Femur (tissue), 1 donor: ENCODE results near the gene CNTNAP2.
A peak's percentile ranks its signal among the peaks of the same experiment; 100 is the strongest.

Experiments
- DNase-seq: peaks from one replicate; pipeline ENCODE4 v3.0.0-alpha.2; 2017

CNTNAP2 gene

DNA sequence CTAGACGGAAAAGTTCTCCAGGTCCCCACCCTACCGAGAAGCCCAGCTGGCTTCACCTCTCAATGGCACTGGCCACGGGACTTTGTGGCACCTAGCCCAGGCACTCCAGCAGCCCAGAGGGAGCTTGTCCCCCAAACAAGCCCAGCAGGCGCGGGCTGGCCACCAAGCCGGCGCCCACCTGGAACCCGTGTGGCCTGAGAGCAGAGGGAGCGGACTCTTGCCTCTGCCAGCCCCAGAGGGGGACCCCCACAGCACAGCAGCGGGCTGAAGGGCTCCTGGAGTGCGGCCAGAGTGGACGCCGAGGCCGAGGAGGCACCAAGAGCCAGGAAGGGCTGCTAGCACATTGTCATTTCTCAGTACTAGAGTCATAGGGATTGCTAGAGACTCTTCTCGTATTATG lies 671.4 kb downstream of the CNTNAP2 start:
- DNase-seq, result no peak

GRCh38 chr7:146791344-146792285 lies 675.0 kb downstream of the CNTNAP2 start:
- DNase-seq, result no peak

- no peak for DNase-seq
Observed at GRCh38 chr7:146804620-146805019, 688.0 kb downstream of the CNTNAP2 start.

- DNase-seq, result no peak
Observed at GRCh38 chr7:146805082-146805481, 688.5 kb downstream of the CNTNAP2 start.

- DNase-seq, result no peak
Observed at GRCh38 chr7:146826329-146826728, 709.7 kb downstream of the CNTNAP2 start.

- no peak for DNase-seq
Observed at GRCh38 chr7:146830686-146831085, 714.1 kb downstream of the CNTNAP2 start.

DNA sequence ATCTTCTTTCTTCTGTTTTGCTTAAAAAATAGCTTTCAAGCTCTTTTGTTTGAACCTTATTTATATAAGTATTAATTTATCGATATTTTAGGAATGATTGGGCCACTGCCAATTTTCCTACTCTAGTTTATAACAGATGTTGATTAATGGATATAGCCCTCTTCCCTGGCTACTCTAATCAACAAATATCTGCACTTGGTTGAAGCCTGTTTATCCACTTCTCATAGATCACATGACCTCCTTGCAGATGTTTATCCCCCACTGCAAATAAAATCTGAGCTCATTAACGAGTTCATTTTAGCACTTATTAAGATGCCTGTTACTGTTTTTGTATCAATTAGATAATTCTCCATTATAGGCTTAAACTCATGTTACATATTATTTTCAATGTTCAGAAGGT lies 715.3 kb downstream of the CNTNAP2 start:
- DNase-seq, result no peak

- DNase-seq, result no peak
Observed at GRCh38 chr7:146844405-146844804, 727.8 kb downstream of the CNTNAP2 start.

GRCh38 chr7:146858690-146859089 lies 742.1 kb downstream of the CNTNAP2 start:
- DNase-seq, result no peak

GRCh38 chr7:146861701-146862100 lies 745.1 kb downstream of the CNTNAP2 start:
- DNase-seq, result no peak

GRCh38 chr7:146862415-146862814 lies 745.8 kb downstream of the CNTNAP2 start:
- no peak for DNase-seq

GRCh38 chr7:146864644-146865043 lies 748.0 kb downstream of the CNTNAP2 start:
- DNase-seq, result no peak

GRCh38 chr7:146865696-146866095 lies 749.1 kb downstream of the CNTNAP2 start:
- no peak for DNase-seq

- DNase-seq, result no peak
Observed at GRCh38 chr7:146874722-146875121, 758.1 kb downstream of the CNTNAP2 start.

DNA sequence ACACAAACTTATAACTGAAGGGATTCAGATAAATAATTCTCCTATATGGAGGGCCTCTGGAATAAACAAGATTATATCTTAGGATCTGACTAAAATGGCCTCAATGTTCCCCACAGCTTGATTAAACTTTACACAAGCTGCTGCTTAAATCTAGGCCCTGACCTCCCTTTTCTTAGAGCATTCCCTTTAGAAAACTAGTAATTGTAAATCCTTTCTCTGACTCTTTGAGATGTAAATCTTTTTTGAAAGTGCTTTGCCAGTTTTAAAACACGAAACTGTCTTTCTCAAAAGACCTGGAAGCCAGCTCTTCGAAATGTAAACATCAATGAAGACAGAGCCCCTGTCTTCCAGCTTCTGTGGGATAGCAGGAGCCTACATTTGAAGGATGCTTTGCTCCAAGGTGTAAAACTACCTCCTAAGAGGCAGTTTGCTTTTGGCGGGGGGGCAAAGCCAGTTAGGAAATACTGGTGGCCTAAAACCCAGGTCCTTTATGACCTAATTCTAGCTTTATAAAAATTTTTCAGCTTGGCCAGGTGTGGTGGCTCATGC lies 758.7 kb downstream of the CNTNAP2 start:
- no peak for DNase-seq

DNA sequence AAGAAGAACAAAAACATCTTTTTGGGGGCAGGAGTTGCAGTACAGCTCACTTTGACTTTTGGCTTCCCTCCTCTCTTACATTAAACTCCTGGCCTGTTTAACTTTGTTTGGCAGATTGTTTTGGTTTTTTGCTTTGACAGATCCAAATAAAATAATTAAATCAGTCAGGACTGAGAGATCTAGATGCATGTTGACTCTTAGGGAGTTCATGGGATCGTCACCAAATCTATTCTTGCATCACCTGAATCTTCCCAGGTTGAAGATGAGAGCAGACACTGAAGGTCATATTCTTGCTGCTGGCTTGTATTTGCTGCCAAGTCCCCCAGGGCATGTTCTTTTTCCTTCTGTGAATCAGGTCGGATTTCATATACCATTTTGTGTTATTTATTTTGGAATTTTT lies 759.4 kb downstream of the CNTNAP2 start:
- peak; percentile 24 for DNase-seq

DNA sequence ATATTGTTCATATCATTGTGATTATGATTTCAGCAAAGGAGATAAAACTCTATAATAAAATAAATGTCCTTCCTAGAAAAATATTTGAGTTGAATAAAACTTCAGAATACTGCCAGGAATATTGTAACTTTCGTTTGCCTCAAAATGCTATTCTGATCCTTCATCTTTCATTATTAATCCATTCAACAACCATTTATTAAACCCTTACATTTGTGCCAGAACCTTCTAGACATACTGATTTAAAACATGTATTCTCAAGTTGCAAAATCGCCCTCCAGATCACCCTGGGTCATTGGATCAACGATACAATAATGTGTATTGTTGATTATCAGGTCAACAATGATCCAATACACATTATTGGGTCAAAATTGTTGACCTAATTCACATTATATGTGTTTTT lies 759.8 kb downstream of the CNTNAP2 start:
- no peak for DNase-seq

- DNase-seq, result no peak
Observed at GRCh38 chr7:146878901-146879300, 762.3 kb downstream of the CNTNAP2 start.

DNA sequence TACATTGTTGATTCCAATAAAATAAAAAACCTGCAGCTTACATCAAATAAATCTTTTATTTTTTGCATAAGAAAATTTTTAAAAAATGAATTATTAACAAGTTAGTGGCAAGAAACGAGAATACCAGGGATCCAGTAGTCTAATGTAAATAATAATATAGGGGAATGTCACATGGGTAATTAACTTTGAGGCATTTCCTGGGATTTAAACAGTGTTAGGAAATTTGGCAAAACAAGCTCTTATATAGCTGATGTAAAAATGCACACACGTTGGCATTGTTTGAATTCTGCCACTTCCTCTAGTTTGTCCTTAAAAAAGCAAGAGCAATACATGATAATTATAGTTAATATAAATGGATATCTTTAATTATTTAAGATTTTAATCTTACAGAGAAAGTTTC lies 768.6 kb downstream of the CNTNAP2 start:
- no peak for DNase-seq

- DNase-seq, result no peak
Observed at GRCh38 chr7:146889806-146890555, 773.4 kb downstream of the CNTNAP2 start.

- DNase-seq, result no peak
Observed at GRCh38 chr7:146892151-146892550, 775.5 kb downstream of the CNTNAP2 start.

- DNase-seq, result no peak
Observed at GRCh38 chr7:146894927-146895326, 778.3 kb downstream of the CNTNAP2 start.

DNA sequence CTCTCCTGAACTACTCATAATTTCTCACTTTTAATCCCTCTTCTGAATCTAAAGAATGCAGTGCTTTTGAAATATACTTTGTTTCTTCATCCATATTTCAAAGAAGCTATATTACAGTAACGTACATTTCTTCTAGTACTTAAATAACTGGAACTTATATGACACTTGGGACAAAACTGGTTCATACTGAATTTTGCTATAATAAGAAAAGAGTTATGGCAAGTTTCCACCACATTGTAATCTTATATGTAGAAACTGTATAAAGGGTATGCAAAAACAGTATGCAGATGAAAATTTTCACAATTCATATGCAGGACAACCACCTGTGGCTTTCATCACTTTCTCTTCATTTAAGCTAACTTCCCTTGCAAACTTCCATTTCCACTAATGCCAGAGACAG lies 785.7 kb downstream of the CNTNAP2 start:
- DNase-seq, result no peak

GRCh38 chr7:146902728-146903127 lies 786.1 kb downstream of the CNTNAP2 start:
- DNase-seq, result no peak
